Measurements from ENCODE around the gene RERE.

Gene RERE

DNA sequence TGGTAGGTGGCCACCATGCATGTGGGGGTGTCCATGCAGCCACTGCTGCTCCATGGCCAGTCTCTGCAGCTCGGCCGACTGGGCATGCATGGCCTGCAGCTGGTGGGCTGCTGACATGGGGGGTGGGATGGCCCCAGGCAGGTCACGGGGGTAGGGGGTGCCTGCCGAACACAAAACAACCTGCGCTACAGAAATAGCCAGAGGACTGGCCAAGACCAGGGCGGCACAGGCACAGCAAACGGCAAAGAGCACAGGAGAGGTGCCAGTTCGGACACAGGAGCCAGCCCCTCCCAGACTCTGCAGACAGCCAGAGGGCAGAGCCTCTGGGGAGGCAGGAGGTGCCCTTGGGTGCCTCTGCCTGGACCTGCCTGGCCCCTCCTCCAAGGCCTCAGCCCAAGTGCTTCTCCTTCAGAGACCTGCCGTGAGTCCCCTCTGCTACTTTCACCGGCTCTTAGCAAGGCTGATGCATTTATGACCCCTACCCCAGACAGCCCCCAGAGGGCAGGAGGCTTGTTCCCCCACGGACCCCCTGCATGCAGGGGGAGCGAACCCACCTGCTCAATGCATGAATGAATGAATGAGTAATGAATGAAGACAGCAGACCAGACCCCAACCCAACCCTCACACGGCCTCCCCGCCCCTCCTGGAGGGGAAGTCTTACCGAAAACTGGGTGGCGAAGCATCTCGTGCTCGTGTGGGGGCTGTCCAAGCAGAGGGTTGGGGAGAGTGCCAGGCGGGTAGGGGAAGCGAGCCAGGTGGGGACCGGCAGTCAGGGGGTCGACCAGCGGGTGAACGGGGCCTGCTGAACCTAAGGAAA lies 461.8 kb downstream of the RERE start:
- no peak for DNase-seq

DNA sequence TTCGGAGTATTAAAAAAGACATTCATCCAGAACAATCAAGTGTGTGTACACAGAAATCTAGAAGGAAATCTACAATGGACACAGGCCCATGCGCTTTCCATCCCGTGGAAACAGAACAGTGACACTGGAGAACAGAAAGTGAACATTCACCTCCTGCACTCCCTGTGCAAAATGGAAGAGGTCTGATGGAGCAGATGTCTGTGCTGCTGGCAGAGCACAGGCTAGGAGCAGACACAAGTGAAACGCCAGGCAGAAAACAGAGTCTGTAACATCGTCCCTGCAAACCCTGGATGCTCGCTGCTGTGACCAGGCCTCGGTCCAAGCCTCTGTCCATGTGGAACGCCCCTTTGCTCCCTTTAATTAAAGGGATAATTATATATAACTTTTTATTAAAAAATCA lies 463.4 kb downstream of the RERE start:
- no peak for DNase-seq

DNA sequence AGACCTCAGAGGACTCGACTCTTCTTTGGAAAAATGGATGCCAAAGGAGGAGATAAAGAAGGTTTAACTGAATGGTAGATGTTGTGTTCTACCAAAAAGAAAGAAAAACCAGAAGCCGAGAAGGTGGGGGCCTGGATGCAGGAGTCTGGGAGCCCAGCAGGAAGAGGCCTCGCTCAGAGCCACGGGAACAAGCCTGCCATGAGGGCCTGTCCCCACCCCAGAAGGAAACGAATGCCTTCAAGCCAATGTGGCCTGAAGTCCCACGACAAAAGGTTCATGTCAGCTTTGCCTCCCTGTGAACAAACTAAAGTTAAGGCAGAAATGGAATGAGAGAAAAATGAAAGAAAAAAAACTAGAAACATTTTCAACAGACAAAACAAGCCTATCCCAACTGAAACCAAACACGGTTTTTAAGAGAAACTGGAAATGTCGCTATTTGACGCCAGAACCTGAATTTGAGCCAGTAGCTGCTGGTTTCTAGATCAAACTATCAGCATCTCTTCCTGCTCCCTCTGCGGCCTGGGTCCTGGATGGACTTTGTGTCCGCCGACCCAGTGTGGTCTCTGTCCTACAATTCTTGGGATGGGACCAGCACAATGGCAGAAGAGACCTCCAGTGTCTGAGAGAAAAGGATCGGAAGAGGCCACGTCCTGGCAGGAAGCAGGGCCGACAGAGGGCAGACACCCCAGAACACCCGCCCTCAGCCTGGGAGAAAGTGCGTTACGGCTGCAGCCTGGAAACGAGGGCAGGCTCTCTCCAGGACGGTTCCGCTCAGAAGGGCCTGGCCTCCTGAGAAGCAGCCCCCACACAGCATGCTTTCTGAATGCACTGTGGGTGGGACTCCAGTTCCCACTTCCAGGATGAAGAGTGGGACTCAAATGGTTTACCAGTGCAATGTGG lies 464.3 kb downstream of the RERE start:
- DNase-seq: no peak

DNA sequence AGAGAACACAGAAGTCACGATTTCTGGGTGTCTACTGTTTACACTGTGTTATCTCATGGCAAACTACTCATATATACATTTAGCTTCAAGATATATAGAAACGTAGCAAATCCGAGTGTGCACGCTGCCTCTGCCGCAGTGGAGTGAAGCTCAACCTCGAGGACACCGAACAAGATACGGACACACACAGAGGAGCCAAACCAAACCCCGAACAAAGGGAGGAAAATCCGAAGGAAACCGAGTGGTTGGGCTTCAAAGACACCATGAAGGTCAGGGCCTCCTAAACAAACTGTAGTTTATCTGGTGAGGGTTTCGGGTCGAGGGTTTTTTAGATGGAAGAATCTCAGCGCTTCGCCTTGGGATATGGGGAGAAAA lies 465.0 kb downstream of the RERE start:
- no peak for DNase-seq

GRCh38 chr1:8351693-8352470 lies 465.6 kb downstream of the RERE start:
- DNase-seq: no peak

DNA sequence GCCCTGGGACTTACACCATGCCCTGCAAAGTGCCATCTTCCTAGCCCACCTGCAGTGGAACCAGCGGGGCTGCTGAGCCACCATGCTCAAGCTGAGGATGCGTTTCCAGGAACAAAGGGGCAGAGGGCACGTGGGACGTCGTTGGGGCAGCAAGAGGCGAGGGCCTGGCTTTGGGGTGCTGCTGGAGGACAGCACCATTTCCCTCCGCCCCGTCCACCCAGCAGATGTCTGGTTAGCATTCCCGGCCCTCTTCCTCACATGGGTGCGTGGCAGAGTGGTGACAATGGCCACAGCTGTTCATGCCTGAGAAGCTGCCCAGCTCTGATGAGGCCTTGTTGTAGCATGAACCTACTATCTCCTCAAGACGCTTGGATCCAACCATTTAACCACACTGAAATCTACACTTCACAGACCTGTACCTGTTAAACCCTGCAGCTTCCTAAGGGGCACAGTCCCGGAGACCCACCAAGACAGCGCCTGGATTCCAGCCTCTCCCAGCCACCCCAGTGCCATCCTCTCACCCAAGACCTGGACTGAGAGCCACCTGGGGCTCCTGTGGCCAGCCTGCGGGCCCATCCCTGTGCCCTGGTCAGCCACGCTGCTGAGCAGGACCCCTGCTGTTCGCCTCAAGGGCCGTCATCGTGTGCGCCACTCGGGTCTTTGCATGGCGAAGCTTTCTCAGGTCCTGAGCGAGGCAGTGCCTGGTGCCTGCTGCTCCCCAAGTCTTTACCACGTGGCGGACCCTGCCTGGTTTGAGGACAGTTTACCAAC lies 466.3 kb downstream of the RERE start:
- no peak for DNase-seq

DNA sequence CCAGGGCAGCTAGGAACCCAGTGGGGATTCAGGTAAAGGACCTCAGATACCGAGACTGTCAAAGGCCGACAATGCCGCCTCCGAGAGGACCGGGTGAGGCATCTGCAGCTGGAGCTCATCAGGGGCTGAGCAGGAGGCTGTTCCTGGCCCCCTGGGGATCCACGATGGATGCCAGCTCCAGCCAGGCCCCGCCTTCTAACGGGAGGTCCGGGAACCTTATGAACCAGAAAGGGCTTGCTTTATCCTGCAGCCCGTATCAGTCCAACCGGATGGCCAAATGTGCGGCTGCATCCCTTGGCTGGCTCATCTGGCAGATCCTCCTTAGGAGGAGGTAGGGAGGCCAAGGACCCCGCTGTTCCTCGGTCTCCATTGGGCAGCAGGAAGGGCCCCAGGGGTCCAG lies 467.5 kb downstream of the RERE start:
- no peak for DNase-seq

DNA sequence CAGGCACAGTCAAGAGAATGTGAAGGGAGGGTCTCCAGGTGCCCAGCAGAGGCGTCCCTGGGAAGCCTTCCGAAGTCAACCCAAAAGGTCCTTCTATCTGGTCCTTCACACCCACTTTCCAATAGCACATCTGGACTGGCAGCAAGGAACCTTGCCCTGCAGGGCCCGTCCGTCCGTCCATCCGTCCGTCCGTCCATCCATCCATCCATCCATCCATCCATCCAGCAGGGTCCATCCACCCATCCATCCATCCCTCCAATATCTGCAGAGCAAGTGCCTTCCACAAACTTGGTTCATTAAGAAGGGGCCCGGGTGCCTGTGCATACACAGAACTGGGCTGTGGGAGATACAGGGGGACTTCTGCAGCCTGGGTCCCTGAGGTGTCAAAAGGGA lies 468.0 kb downstream of the RERE start:
- no peak for DNase-seq

DNA sequence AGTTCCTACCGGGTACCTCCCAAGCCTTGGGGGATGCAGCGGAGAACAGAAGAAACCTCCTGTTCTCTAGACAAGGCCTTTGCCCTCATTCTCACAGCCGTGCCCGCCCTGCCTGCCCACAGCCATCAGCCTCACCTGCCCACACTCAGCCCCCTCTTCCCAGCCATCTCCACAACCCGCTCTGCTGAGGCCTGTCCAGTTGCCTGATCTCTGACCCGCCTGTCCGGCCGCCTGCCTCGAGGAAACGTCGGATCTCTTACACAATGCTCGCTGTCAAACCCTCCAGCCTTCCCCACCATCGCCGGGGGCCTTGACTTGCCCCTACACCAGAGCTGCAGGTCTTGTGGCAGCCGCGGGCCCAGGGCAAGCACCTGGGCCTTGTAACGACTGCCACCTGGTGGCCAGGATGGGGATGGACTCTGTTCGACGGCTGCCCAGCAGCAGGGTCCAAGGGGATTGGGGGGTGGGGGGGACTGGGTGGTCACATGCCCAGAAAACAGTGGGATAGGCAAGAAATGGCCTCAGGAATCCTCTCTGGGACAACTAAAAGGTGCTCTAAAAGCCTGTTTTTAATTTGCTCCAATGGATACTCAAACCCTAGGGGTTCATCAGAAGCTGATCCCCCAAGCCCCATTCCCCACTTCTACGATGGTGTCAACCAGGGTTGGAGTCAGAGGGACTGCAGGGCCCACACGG lies 468.5 kb downstream of the RERE start:
- peak; percentile 2 for DNase-seq

DNA sequence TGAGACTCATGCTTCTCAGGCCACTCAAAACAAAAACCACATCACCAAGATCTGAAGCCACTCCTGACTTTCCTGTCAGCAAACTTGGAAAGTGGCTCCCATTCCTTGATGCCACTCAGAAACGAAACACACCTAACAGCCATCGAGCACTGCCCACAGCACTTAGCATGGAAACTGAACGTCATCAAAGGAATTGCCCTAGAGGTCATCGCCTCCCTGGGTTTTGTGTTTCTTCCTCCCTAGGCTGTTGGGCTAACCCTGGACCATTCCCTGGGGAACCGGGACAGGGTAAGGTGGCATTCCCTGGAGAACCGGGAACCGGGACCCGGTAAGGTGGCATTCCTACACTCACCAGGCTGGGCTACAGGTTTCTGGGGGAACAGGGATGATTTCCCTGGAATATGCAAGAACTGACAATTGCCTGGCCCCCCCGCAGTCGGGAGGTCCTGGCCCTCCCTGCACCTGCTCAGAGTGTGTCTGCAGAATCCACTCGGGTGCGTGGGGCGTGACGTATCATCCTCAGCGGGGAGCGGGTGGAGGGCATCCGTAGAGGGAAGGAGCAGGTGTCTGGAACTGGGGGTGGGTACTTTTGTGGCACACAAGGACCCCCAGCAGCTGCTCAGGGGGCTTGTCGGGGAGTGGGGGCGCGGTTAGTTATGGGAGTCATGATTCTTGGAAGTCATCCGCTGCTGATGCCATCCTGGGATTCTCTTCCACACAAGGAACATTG lies 469.2 kb downstream of the RERE start:
- no peak for DNase-seq

DNA sequence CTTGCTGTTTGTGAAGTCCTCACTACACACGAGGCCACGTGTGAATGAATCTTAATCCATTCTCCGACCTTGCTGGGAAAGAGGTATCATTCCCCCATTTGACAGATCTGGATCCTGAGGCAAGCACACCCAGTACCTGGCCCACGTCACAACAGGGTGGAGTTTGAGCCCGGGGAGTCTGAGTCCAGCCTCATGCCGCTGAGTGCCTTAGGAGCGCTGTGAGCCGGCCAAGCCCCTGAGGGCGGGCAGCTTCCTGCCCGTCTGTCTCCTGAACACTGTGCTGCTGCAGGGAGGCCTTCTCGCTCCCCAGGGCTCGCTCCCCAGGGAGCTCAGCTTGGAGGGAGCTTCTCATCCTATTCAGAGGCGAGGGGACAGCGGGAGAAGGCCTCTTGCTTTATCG lies 469.8 kb downstream of the RERE start:
- no peak for DNase-seq

GRCh38 chr1:8345621-8346415 lies 471.6 kb downstream of the RERE start:
- no peak for DNase-seq

GRCh38 chr1:8344893-8345507 lies 472.4 kb downstream of the RERE start:
- no peak for DNase-seq

- no peak for DNase-seq
Observed at GRCh38 chr1:8343464-8344001, 473.9 kb downstream of the RERE start.

DNA sequence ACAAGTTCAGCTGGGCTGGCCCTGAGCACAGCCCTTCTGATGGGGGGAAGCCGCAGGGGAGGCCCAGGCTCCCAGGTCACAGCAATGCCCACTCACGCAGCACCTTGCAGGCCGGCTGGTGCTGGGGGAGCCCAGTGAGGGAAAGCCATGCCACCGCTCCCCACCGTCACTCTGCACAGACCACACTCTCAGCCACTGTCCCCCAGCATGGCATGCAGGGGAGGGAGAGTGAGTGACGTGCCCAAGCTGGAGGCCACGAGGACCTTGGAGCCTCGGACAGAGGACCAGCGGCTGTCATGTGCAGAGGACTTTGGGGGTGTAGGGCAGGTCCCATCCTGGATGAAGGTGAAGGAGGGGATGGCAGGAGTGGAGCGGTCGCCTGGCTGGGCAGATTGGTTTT lies 474.4 kb downstream of the RERE start:
- DNase-seq: no peak

DNA sequence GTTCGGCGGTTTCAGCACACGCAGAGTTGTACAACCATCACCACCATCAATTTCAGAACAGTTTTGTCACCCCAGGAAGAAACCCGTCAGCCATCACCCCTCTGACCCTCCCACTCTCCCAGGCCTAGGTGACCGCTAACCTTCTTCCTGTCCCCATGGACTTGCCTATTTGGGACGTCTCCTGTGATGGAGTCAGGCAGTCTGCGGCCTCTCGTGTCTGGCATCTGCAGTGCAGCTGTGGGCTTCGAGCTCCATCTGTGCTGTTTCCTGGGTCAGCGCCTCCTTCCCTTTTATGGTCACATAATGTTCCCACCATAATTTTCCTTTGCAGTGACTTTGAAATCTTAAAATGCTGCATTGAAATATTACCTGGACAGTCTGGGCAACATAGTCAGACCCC lies 475.1 kb downstream of the RERE start:
- DNase-seq: no peak

- DNase-seq: no peak
Observed at GRCh38 chr1:8340448-8340847, 477.0 kb downstream of the RERE start.

DNA sequence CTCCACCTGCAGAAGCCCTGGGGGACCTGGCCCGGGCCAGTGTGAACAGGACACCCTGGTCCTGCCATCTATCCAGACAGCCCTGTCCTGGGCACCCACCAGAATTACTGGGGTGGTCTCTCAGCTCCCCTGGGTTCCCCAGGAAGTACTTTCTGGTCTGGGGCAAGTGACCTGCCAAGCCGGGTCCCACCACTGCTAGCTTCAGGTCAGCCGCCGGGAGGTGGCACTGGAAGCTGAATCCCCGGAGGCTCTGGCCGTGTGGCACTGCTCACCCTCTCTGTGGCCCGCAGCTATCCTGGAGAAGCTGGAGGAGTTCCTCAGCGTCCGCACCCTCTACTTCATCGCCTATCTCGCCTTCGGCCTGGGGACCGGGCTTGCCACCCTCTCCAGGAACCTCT lies 478.2 kb downstream of the RERE start:
- DNase-seq: no peak

- no peak for DNase-seq
Observed at GRCh38 chr1:8338526-8339202, 478.8 kb downstream of the RERE start.

All from NCI-H1694 treated with DMSO at 0.1 percent for 48 hours (cell line).